Suprapubic skin (tissue), 4 donors: ENCODE data around the gene OCRL.

Source experiments
- CTCF ChIP-seq, 2 donors: fragments of 200-600 bp in 1 of 2; fragments of 450-650 bp in 1 of 2; sonication (generic) in 1 of 2; IDR thresholded peaks; one replicate each; pipeline ENCODE4 v1.5.1; 2016 to 2019; ENCODE audit warnings: antibody characterized with exemption in 2 of 2, mild to moderate bottlenecking in 1 of 2, moderate library complexity in 1 of 2
- EP300 ChIP-seq: sonication (generic); formaldehyde crosslinking; IDR thresholded peaks from one replicate; pipeline ENCODE4 v1.6.1; 2017; ENCODE audit warnings: antibody characterized with exemption
- POLR2A ChIP-seq, 2 donors: fragments of 450-650 bp; IDR thresholded peaks; one replicate each; pipeline ENCODE4 v1.6.1; 2017; ENCODE audit warnings: antibody characterized with exemption in 2 of 2, mild to moderate bottlenecking in 2 of 2, moderate library complexity in 2 of 2
- POLR2AphosphoS5 ChIP-seq, 3 donors: sonication (generic); formaldehyde crosslinking; IDR thresholded peaks; one replicate each; pipeline ENCODE4 v1.6.1; 2017; ENCODE audit warnings: antibody characterized with exemption in 3 of 3

DNA sequence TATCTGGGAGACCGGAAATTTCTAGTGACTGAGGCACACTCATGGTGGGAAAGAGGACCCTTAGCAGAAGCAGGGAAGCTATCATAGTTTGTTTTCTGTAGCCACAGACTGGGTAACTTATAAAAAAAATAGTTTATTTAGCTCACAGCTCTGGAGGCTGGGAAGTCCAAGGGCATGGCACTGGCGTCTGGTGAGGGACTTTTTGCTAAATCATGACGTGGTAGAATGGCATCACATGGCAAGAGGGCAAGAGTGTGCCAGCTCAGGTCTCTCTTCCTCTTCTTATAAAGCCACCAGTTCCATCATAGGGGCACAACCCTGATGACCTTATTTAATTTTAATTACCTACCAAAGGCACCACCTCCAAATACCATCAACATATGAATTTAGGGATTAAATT, 101.4 kb downstream of the OCRL start:
- TF ChIP-seq POLR2A (IDR thresholded peaks at IDR 0.05) (no peak), CTCF (IDR thresholded peaks at IDR 0.05) (no peak), POLR2AphosphoS5 (IDR thresholded peaks at IDR 0.05) (no peak), EP300 (no peak)
